ENCODE measurements around the gene TFEB. TPM values are rescaled to one million over a fixed set of nuclear protein-coding genes. Genes with fewer than 3 reads are reported as not detected.

Gene TFEB
- total RNA-seq, 2 experiments from 2014 or later, result 11.7 to 13.4 TPM

DNA sequence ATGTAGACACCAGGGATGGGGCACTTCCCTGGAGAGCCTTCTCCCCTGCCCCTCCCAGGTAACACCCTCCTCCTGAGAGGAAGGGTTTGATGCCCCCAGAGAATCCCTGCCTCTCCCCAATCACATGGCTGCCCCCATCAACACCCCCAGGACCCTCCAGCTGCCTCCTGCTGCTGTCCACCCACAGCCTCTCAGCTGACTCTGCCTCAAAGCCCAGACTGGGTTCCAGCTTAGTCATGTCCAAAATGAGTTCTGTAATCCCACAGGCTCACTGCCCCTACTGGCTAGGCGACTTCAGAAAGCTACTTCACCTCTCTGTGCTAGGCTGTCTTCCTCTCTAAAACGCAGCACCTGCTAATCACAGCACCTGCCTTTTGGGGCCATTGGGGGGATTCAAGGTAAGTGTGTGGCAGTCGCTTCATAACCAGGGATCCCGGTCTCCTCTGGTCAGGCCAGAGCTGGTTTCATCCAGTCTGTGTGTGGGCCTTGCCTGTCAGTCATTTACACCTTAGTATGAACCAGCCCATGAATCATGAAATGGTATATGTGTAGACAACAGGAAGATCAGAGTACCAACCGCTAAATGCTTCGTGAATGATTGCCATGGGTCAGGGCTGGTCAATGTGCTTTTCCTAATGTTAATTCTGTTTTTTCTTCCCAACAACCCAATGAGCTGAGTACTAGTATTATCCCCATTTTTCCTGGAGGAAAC, 40.4 kb downstream of the TFEB start:
- no peaks in the 10 kb centered on the region for H3K9me3 Mint-ChIP-seq
- no peaks in the 10 kb centered on the region for H3K4me1 Mint-ChIP-seq (ENCODE audit: low read depth)
- H3K27ac Mint-ChIP-seq, result no peak overlapping the region
- no peaks in the 10 kb centered on the region for H3K27me3 Mint-ChIP-seq
- intact Hi-C loops (cut with micrococcal nuclease), result no loop called here
- no peaks in the 10 kb centered on the region for H3K36me3 Mint-ChIP-seq
- ChIA-PET POLR2A (no interaction called here), CTCF (interaction anchor here (1.8 to 5.3 kb wide), 2 partner anchors 11 kb away, joined by 5 to 29 read pairs; no protein-coding TSS in a partner anchor)
- no peak for DNase-seq
- no peak overlapping the region for H3K4me3 Mint-ChIP-seq

DNA sequence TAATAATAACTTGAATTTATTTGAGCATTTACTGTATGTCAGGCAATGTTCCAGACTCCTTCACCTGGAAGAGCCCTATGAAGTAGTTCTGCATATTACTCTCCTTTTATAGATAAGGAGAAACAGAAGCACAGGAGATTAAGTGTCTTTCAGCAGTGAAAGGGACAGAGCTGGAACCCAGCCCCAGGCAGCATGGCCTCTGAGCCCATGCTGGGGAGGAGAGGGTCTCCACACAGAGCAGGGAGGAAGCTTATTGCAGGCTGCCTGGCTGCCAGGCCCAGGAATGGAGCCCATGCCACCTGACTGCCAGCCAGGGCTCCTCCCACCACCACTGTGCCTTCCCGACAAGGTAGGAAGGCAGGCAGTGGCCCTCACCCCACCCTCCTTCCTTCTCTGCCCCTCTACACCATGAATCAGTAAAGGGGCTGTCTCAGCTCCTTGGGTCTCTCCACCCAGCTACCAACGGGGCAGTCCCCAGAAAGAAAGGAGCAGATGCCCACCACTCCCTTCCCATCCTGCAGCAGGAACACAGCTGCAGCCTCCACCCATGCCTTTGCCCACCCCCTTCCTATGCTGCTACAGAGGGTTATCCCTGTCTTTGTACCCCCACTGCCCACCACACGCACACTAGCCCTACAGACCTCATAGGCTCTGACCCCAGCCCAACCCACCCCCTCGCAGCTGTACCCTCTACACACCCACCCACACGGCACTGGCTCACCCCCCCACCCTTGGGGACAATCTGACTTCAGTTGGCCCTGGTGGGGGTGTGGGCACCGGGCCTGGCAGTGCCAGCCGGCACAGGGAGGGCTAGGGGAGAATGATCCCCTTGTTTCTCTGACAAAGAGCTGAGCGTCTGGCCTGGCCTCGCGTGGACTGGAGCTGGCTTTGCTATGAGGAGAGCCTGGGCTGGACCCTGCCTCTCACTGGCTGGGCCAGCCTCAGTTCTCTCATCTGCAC, 41.8 kb downstream of the TFEB start:
- peaks cover 2% of the 10 kb centered on the region for H3K4me1 Mint-ChIP-seq (ENCODE audit: low read depth)
- no peak overlapping the region for H3K27ac Mint-ChIP-seq
- no peaks in the 10 kb centered on the region for H3K27me3 Mint-ChIP-seq
- no peaks in the 10 kb centered on the region for H3K9me3 Mint-ChIP-seq
- H3K36me3 Mint-ChIP-seq, result peaks cover 2% of the 10 kb centered on the region
- ChIA-PET POLR2A (interaction anchor here (0.5 kb wide), 1 partner anchor 41 kb away, joined by 3 read pairs; no protein-coding TSS in a partner anchor), CTCF (interaction anchor here (1.4 to 5.3 kb wide), 2 partner anchors 9 to 12 kb away, joined by 3 to 29 read pairs; no protein-coding TSS in a partner anchor)
- no peak overlapping the region for H3K4me3 Mint-ChIP-seq
- DNase-seq, result no peak
- intact Hi-C loops (cut with micrococcal nuclease), result no loop called here

- DNase-seq, result no peak
- Mint-ChIP-seq H3K36me3 (peaks cover 2% of the 10 kb centered on the region), H3K27me3 (no peaks in the 10 kb centered on the region), H3K4me3 (no peak overlapping the region), H3K27ac (no peak overlapping the region), H3K4me1 (ENCODE audit: low read depth) (peaks cover 2% of the 10 kb centered on the region), H3K9me3 (no peaks in the 10 kb centered on the region)
- ChIA-PET POLR2A (no interaction called here), CTCF (interaction anchor here (1.4 to 5.3 kb wide), 2 partner anchors 9 to 11 kb away, joined by 3 to 29 read pairs; no protein-coding TSS in a partner anchor)
- intact Hi-C loops (cut with micrococcal nuclease), result no loop called here
These were observed 42.7 kb downstream of the TFEB start for GRCh38 chr6:41692730-41693129.

- Mint-ChIP-seq H3K27ac (no peak overlapping the region), H3K4me1 (ENCODE audit: low read depth) (peaks cover 2% of the 10 kb centered on the region), H3K27me3 (no peaks in the 10 kb centered on the region), H3K36me3 (peaks cover 2% of the 10 kb centered on the region), H3K4me3 (no peak overlapping the region), H3K9me3 (no peaks in the 10 kb centered on the region)
- CTCF ChIA-PET, result interaction anchor here (1.4 to 5.3 kb wide), 2 partner anchors 8 to 11 kb away, joined by 3 to 29 read pairs; no protein-coding TSS in a partner anchor
- intact Hi-C loops (cut with micrococcal nuclease), result no loop called here
- POLR2A ChIA-PET, result no interaction called here
- DNase-seq, result no peak
These were observed 43.2 kb downstream of the TFEB start for GRCh38 chr6:41692080-41692675.

GRCh38 chr6:41691426-41692079, 43.9 kb downstream of the TFEB start:
- Mint-ChIP-seq H3K9me3 (no peaks in the 10 kb centered on the region), H3K4me1 (ENCODE audit: low read depth) (peaks cover 2% of the 10 kb centered on the region), H3K27me3 (no peaks in the 10 kb centered on the region), H3K4me3 (no peak overlapping the region), H3K27ac (no peak overlapping the region), H3K36me3 (peaks cover 2% of the 10 kb centered on the region)
- no peak for DNase-seq
- intact Hi-C loops (cut with micrococcal nuclease), result no loop called here
- ChIA-PET CTCF (interaction anchor here (5.3 kb wide), 1 partner anchor 7 kb away, joined by 29 read pairs; no protein-coding TSS in a partner anchor), POLR2A (no interaction called here)

DNA sequence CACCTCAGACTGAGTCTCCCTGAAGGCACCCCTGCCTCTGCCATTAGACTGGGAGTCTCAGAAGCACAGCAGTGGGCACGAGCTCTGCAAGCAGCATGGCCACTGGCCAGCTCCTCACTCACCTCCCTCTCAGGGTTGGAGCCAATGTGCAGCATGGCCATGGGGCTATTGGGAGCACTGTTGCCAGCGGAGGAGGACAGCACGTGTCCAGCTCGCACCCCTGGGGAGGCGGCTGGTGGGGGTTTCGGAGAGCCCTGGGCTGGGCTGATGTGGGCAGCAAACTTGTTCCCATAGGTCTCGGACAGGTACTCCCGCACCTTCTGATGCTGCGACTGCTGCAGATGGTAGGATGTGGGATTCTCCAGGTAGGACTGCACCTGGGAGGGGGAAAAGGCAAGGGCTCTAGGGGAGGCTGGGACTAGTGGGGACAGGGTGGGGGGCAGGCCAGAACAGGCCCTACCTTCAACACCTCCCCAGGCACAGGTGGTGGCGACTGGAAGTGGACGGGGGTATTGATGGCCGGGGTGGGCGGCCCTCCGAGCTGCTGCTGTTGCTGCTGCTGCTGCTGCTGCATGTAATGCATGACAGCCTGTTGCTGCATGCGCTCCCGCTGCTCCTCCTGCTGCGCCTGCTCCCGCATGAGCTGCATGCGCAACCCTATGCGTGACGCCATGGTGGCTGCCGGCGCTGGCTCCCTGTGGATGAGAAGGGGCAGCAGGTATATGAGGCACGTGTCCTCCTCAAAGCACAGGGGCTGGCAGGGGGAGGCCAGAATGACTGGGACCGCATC, 44.7 kb downstream of the TFEB start:
- ChIA-PET CTCF (interaction anchor here (0.9 to 5.3 kb wide), 3 partner anchors 7 to 15 kb away, joined by 3 to 29 read pairs (median 4); no protein-coding TSS in a partner anchor), POLR2A (no interaction called here)
- no peaks in the 10 kb centered on the region for H3K27me3 Mint-ChIP-seq
- H3K36me3 Mint-ChIP-seq, result peaks cover 2% of the 10 kb centered on the region
- H3K4me3 Mint-ChIP-seq, result no peak overlapping the region
- no peak overlapping the region for H3K27ac Mint-ChIP-seq
- peaks cover 2% of the 10 kb centered on the region for H3K4me1 Mint-ChIP-seq (ENCODE audit: low read depth)
- intact Hi-C loops (cut with micrococcal nuclease), result no loop called here
- H3K9me3 Mint-ChIP-seq, result no peaks in the 10 kb centered on the region
- DNase-seq, result no peak

GRCh38 chr6:41689171-41690008, 46.0 kb downstream of the TFEB start:
- no peaks in the 10 kb centered on the region for H3K9me3 Mint-ChIP-seq
- POLR2A ChIA-PET, result no interaction called here
- no peak overlapping the region for H3K27ac Mint-ChIP-seq
- intact Hi-C loops (cut with micrococcal nuclease), result no loop called here
- DNase-seq, result no peak
- peaks cover 2% of the 10 kb centered on the region for H3K36me3 Mint-ChIP-seq
- peaks cover 2% of the 10 kb centered on the region for H3K4me1 Mint-ChIP-seq (ENCODE audit: low read depth)
- no peaks in the 10 kb centered on the region for H3K27me3 Mint-ChIP-seq
- CTCF ChIA-PET, result interaction anchor here (0.7 to 2.3 kb wide), 6 partner anchors 8 to 98 kb away, joined by 3 to 10 read pairs (median 4); partner anchors contain the start of gene TOMM6
- no peak overlapping the region for H3K4me3 Mint-ChIP-seq

- Mint-ChIP-seq H3K4me3 (no peak overlapping the region), H3K27ac (no peak overlapping the region), H3K9me3 (no peaks in the 10 kb centered on the region), H3K4me1 (ENCODE audit: low read depth) (peaks cover 6% of the 10 kb centered on the region), H3K36me3 (peaks cover 2% of the 10 kb centered on the region), H3K27me3 (no peaks in the 10 kb centered on the region)
- POLR2A ChIA-PET, result no interaction called here
- CTCF ChIA-PET, result interaction anchor here (1.1 to 2.3 kb wide), 3 partner anchors 9 to 99 kb away, joined by 3 to 10 read pairs (median 4); partner anchors contain the start of gene TOMM6
- DNase-seq, result no peak
- intact Hi-C loops (cut with micrococcal nuclease), result no loop called here
These were observed 47.0 kb downstream of the TFEB start for GRCh38 chr6:41688256-41688965.

DNA sequence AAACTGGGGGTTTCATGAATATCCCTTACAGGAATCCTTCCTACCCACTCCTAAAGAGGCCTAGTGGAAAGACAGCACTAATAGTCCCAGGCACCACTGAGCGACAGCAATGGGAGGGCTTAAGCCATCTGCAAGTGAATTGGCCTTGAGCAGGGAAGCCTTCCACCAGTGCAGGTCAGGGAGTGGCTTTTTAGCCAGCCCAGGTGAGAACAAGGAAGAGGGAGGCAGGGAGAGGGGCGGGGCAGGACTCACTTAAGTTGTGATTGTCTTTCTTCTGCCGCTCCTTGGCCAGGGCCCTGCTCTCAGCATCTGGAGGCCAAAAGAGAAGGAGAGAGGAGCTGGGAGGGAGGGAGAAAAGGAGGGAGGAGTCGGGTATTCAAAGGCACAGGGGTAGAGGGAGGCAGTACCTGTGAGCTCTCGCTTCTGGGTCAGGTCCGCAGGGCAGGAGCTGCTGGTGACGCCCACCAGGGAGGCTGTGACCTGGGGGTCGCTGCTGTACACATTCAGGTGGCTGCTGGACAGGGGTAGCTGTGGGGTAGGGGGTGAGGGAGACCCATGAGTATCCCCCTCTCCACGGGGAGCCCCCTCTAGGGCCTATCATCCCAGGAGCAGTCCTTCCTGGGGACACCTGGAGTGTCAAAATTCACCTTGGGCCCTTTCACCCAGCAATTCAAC, 47.8 kb downstream of the TFEB start:
- Mint-ChIP-seq H3K27me3 (no peaks in the 10 kb centered on the region), H3K9me3 (no peaks in the 10 kb centered on the region), H3K4me3 (no peak overlapping the region), H3K4me1 (ENCODE audit: low read depth) (peaks cover 8% of the 10 kb centered on the region), H3K36me3 (peaks cover 2% of the 10 kb centered on the region), H3K27ac (no peak overlapping the region)
- intact Hi-C loops (cut with micrococcal nuclease), result no loop called here
- ChIA-PET POLR2A (no interaction called here), CTCF (interaction anchor here (1.1 to 2.3 kb wide), 2 partner anchors 85 to 100 kb away, joined by 3 to 10 read pairs; partner anchors contain the start of gene TOMM6)
- DNase-seq, result no peak
